WTC11 (cell line): ENCODE measurements around the gene AATK. TPM values are rescaled to one million over a fixed set of nuclear protein-coding genes. Genes with fewer than 3 reads are reported as not detected.

Experiments
- ATAC-seq: fragments of 200-7000 bp; cut with Tn5 transposase; 2 replicates; pipeline ENCODE4 v1.10.0; 2021; ENCODE audit warnings: mild to moderate bottlenecking, moderate library complexity
- CTCF ChIA-PET: fragments of 300-600 bp; sonication (Branson Sonifier 250); formaldehyde crosslinking; loops from one replicate; lab custom pipeline; 2021; ENCODE audit warnings: antibody characterized with exemption; lab: Charles Lee
- POLR2A ChIA-PET: fragments of 350-600 bp; sonication (Branson Sonifier 250); formaldehyde crosslinking; loops from one replicate; lab custom pipeline; 2021; ENCODE audit warnings: antibody characterized with exemption; lab: Charles Lee
- DNase-seq: peaks from one replicate; pipeline ENCODE4 v3.0.0; 2021; ENCODE audit warnings: low spot score
- H3K27ac Mint-ChIP-seq: 2 replicates; pipeline ENCODE4 v1.8.0; 2021; ENCODE audit warnings: mixed read lengths
- H3K27me3 Mint-ChIP-seq: 2 replicates; pipeline ENCODE4 v1.8.0; 2021; ENCODE audit warnings: low read depth, mild to moderate bottlenecking, moderate library complexity, mixed read lengths
- H3K36me3 Mint-ChIP-seq: 2 replicates; pipeline ENCODE4 v1.8.0; 2021; ENCODE audit warnings: mixed read lengths
- H3K4me1 Mint-ChIP-seq: 2 replicates; pipeline ENCODE4 v1.8.0; 2022; ENCODE audit warnings: mixed read lengths
- H3K4me3 Mint-ChIP-seq: 2 replicates; pipeline ENCODE4 v1.8.0; 2021; ENCODE audit warnings: mild to moderate bottlenecking, moderate library complexity, mixed read lengths
- H3K9me3 Mint-ChIP-seq: 2 replicates; pipeline ENCODE4 v1.8.0; 2021; ENCODE audit warnings: mixed read lengths
- ARID4B ChIP-seq: sonication (generic); formaldehyde crosslinking; IDR thresholded peaks from 2 replicates; pipeline ENCODE4 v1.8.0; 2023; ENCODE audit warnings: missing genetic modification reagents, mild to moderate bottlenecking, borderline replicate concordance
- CBFB ChIP-seq: sonication (generic); formaldehyde crosslinking; IDR thresholded peaks from 2 replicates; pipeline ENCODE4 v1.8.1; 2022; ENCODE audit warnings: mild to moderate bottlenecking, low read depth, missing genetic modification reagents
- ERG ChIP-seq: fragments of 250-450 bp; sonication (Bioruptor Pico); IDR thresholded peaks from 2 replicates; pipeline ENCODE4 v1.8.0; 2021; ENCODE audit warnings: mild to moderate bottlenecking
- ETV6 ChIP-seq: sonication (generic); formaldehyde crosslinking; IDR thresholded peaks from 2 replicates; pipeline ENCODE4 v1.8.1; 2022; ENCODE audit warnings: mild to moderate bottlenecking, missing genetic modification reagents
- FOXK1 ChIP-seq: sonication (generic); formaldehyde crosslinking; IDR thresholded peaks from 2 replicates; pipeline ENCODE4 v1.8.0; 2022; ENCODE audit warnings: mild to moderate bottlenecking, moderate library complexity, missing genetic modification reagents
- GTF2I ChIP-seq: fragments of 250-450 bp; sonication (Bioruptor Pico); conservative IDR thresholded peaks from 2 replicates; pipeline ENCODE4 v1.4.0; 2021; ENCODE audit warnings: mild to moderate bottlenecking
- HMGXB4 ChIP-seq: sonication (generic); formaldehyde crosslinking; IDR thresholded peaks from 2 replicates; pipeline ENCODE4 v1.8.1; 2023; ENCODE audit warnings: mild to moderate bottlenecking, moderate library complexity, missing genetic modification reagents
- JUN ChIP-seq: sonication (generic); formaldehyde crosslinking; IDR thresholded peaks from 2 replicates; pipeline ENCODE4 v1.8.0; 2023; ENCODE audit warnings: mild to moderate bottlenecking, missing genetic modification reagents
- MLX ChIP-seq: sonication (generic); formaldehyde crosslinking; IDR thresholded peaks from 2 replicates; pipeline ENCODE4 v1.8.1; 2023; ENCODE audit warnings: mild to moderate bottlenecking, missing genetic modification reagents, moderate library complexity
- MXD4 ChIP-seq: fragments of 250-450 bp; sonication (Bioruptor Pico); IDR thresholded peaks from 2 replicates; pipeline ENCODE4 v1.8.0; 2021; ENCODE audit warnings: mild to moderate bottlenecking, moderate library complexity, borderline replicate concordance
- NFYB ChIP-seq: sonication (generic); formaldehyde crosslinking; conservative IDR thresholded peaks from 2 replicates; pipeline ENCODE4 v1.8.0; 2022; ENCODE audit warnings: low read depth, missing genetic modification reagents
- PREB ChIP-seq: sonication (generic); formaldehyde crosslinking; IDR thresholded peaks from 2 replicates; pipeline ENCODE4 v1.8.1; 2022; ENCODE audit warnings: mild to moderate bottlenecking, missing genetic modification reagents, moderate library complexity, borderline replicate concordance
- RORB ChIP-seq: fragments of 250-450 bp; sonication (Bioruptor Pico); IDR thresholded peaks from 2 replicates; pipeline ENCODE4 v1.9.0; 2021; ENCODE audit warnings: mild to moderate bottlenecking
- SP1 ChIP-seq: sonication (generic); formaldehyde crosslinking; conservative IDR thresholded peaks from 2 replicates; pipeline ENCODE4 v1.8.1; 2022; ENCODE audit warnings: missing genetic modification reagents
- TEAD1 ChIP-seq: sonication (generic); formaldehyde crosslinking; IDR thresholded peaks from 2 replicates; pipeline ENCODE4 v1.8.0; 2022; ENCODE audit warnings: mild to moderate bottlenecking, missing genetic modification reagents
- USF2 ChIP-seq: sonication (generic); formaldehyde crosslinking; IDR thresholded peaks from 2 replicates; pipeline ENCODE4 v1.8.1; 2023; ENCODE audit warnings: mild to moderate bottlenecking, missing genetic modification reagents, moderate library complexity
- ZNF121 ChIP-seq: sonication (generic); formaldehyde crosslinking; IDR thresholded peaks from 2 replicates; pipeline ENCODE4 v1.8.0; 2023; ENCODE audit warnings: missing genetic modification reagents
- ZNF317 ChIP-seq: sonication (generic); formaldehyde crosslinking; IDR thresholded peaks from 2 replicates; pipeline ENCODE4 v1.8.1; 2023; ENCODE audit warnings: low read depth, mild to moderate bottlenecking, moderate library complexity, missing genetic modification reagents, borderline replicate concordance
- ZNF512 ChIP-seq: sonication (generic); formaldehyde crosslinking; IDR thresholded peaks from 2 replicates; pipeline ENCODE4 v1.8.1; 2022; ENCODE audit warnings: missing genetic modification reagents, borderline replicate concordance
- ZNF532 ChIP-seq: fragments of 250-450 bp; sonication (Bioruptor Pico); IDR thresholded peaks from 2 replicates; pipeline ENCODE4 v1.9.0; 2021; ENCODE audit warnings: mild to moderate bottlenecking, borderline replicate concordance
- total RNA-seq: library from RNA; stranded (reverse); gene quantifications from 3 replicates; pipeline ENCODE4 v1.2.3, GENCODE V29; 2021

The AATK gene
- total RNA-seq, 1 experiment from 2014 or later: 2.9 TPM

GRCh38 chr17:81191646-81192045, 25.6 kb upstream of the AATK start:
- Mint-ChIP-seq H3K4me1 (no peaks in the 10 kb centered on the region), H3K9me3 (no peaks in the 10 kb centered on the region), H3K36me3 (no peaks in the 10 kb centered on the region), H3K27me3 (no peaks in the 10 kb centered on the region), H3K4me3 (no peak overlapping the region), H3K27ac (no peak overlapping the region)
- TF ChIP-seq RORB (CRISPR knock-in tag): no peak
- no peak for TF ChIP-seq PREB (CRISPR knock-in tag)
- no peak for TF ChIP-seq SP1 (CRISPR knock-in tag)
- no peak for TF ChIP-seq MXD4 (CRISPR knock-in tag)
- TF ChIP-seq ZNF317 (CRISPR knock-in tag): no peak
- TF ChIP-seq TEAD1 (CRISPR knock-in tag): no peak
- TF ChIP-seq GTF2I: no peak
- no peak for TF ChIP-seq JUN (CRISPR knock-in tag)
- no peak for TF ChIP-seq ERG (CRISPR knock-in tag)
- TF ChIP-seq ZNF512 (CRISPR knock-in tag): no peak
- TF ChIP-seq HMGXB4: no peak
- no peak for TF ChIP-seq ETV6 (CRISPR knock-in tag)
- no peak for TF ChIP-seq NFYB
- TF ChIP-seq CBFB: no peak
- no peak for TF ChIP-seq ZNF121 (CRISPR knock-in tag)
- TF ChIP-seq FOXK1: no peak
- no peak for TF ChIP-seq MLX (CRISPR knock-in tag)
- no peak for TF ChIP-seq USF2 (CRISPR knock-in tag)
- no peak for TF ChIP-seq ARID4B (CRISPR knock-in tag)
- TF ChIP-seq ZNF532: no peak
- CTCF ChIA-PET: interaction anchor here (1.2 kb wide), 1 partner anchor 49 kb away, joined by 5 read pairs; no protein-coding TSS in a partner anchor
- no peak for ATAC-seq
- POLR2A ChIA-PET: no interaction called here
- no peak for DNase-seq
